ENCODE measurements around the gene PLD3.
"Not testable (repeated sequence)": the region's sequence is repeated elsewhere in the genome, so short reads cannot be mapped to it uniquely, and the experiment has no call there.

Gene PLD3

DNA sequence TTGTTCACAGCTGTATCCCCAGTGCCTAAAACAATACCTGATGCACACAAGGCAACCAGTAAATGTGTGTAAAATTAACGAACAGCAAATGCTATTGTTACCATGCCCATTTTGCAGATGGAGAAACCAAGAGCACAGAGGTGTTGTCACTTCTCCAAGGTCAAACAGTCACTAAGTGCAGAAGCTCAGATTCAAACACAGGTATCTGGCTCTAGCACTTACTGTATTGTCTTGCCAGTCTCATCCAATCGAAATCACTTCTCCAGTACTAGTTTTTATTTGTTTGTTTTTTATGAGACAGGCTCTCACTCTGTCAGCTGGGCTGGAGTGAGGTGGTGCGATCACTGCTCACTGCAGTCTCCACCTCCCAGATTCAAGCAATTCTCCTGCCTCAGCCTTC, 13.7 kb downstream of the PLD3 start:
- no peak for DNase-seq (ENCODE audit: insufficient read length, low spot score)
- FAIRE-seq = no peak

DNA sequence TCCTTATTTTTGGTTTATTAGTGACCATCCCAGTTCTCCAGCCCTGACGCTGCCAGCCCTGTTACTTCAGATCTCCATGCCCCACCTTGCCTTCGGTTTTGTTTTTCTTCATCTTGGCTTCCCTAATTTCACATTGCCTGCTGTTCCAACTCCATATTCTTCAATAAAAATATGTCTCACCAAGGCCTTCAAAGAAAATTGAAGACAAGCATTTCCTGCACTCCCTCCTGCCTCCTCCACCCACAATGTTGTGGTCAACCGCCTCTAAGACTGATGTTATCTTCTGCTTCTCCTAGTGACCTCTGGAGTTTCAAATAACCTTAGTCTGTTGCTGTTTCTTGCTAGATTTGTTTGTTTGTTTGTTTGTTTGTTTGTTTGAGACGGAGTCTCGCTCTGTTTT, 14.6 kb downstream of the PLD3 start:
- no peak for FAIRE-seq
- no peak for DNase-seq (ENCODE audit: insufficient read length, low spot score)

DNA sequence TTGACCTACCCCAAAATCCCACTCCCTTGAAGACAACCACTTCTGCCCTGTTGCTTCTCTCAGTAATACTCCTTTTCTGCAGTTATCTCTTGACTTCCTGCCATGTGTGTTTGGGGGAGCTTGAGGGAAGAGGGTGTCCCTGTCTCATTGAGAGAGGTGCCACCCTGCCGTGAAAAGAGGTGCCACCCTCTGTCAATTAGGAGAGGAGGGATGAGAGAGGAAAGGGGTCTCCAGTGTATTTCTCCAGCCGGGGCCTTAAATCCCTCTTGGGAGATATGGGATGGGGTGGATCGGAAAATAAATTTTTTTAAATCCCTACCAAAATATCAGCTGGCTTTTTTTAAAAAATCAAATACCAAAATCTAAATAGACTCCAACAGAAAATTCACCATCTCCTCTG, 16.5 kb downstream of the PLD3 start:
- FAIRE-seq (no peak), DNase-seq (ENCODE audit: insufficient read length, low spot score) (no peak)

DNA sequence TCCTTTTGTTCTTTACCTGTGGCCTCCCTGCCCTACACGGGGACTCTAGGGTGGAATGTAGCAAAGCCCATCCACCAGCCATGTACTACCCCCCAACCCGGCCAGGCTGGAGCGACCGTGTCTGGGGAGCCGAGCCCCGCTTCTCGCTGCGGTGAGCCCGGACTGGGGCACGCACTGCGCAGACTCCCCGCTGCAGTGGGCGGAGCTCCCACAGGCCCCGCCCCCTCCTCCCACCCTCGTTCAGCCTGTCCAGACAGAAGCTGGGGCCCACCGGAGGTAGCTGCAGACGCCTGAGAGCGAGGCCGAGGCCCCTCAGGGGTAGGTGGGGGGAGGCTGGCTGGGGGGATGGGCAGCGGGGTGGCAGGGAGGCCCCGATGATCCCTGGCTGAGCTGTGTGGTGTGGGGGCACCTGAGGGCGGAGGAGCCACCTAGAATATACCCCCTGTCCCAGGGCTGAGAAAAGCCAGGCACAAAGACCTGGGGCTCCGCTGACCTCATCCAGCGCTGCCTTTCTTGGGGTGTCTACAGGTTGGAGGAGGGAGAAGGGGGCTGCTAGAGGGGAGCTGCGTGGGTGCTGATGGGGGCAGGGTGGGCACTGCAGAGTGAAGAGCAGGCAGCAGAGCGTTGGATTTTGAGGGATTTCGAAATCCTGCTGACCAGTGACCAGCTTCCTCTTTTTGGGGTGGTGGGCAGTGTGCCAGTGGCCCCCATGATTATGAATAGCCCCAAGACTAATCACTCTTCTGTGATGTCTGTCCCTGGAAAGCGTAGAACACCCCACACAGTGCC, 17.3 kb downstream of the PLD3 start:
- DNase-seq (ENCODE audit: insufficient read length, low spot score) (peak; percentile 95), FAIRE-seq (peak; percentile 91)

DNA sequence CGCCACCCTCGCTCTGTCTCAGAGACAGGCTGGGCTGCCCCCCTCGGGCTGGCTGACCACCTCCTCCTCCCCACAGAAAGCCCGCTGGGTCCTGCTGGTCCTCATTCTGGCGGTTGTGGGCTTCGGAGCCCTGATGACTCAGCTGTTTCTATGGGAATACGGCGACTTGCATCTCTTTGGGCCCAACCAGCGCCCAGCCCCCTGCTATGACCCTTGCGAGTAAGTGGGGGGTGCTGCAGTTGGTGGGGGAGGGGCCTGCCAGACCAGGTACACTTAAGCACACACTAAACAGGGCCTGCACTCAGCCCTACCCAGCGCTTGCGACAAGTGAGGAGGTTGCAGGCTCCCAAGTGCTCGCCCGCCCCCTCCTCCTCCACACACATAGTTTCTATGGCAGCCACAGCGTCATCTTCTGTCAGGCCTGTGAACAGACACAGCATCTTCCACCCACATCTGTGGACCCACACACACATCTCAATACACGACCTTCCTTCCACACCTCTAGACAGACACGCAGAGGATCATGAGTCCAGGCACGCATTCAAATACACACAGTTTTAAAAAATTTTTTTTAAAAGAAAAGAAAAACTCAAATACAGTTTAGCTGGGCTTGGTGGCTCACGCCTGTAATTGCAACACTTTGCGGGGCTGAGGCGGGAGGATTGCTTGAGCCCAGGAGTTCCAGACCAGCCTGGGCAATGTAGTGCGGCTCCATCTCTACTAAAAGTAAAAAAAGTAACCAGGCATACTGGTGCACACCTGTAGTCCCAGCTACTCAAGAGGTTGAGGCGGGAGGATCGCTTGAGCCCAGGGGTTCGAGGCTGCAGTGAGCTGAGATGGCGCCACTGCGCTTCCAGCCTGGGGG, 18.4 kb downstream of the PLD3 start:
- DNase-seq (ENCODE audit: insufficient read length, low spot score) (no peak), FAIRE-seq (no peak)

DNA sequence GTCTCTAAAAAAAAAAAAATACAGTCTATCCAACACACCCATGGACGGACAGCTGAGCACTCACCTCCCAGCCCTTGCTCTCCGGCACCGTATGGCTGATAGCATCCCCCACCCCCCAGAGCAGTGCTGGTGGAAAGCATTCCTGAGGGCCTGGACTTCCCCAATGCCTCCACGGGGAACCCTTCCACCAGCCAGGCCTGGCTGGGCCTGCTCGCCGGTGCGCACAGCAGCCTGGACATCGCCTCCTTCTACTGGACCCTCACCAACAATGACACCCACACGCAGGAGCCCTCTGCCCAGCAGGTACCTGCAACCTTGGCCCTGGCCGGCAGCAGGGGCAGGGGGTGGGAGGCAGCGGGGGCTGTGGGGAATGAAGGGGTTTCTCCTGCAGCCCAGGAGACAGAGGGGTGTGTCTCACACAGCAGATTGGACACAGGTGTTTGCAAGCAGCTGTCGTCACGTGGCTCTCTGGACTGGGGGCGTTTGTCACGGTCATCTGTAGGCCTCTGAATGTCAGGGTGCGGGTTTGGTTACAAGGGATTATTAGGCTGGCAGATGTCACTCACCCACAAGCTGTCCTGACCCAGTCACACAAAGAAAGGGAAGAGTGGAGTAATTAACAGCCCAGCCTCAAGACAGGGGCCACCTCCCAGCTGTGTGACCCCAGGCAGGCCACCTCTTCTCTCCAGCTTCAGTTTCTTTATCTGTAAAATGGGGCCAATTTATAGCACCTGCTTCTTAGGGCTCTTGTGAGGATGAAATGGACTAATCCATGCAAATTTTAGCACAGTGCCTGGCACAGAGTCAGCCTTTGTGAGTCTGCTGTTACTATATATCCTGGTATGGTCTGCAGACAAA, 19.3 kb downstream of the PLD3 start:
- FAIRE-seq = no peak
- DNase-seq (ENCODE audit: insufficient read length, low spot score) = no peak

DNA sequence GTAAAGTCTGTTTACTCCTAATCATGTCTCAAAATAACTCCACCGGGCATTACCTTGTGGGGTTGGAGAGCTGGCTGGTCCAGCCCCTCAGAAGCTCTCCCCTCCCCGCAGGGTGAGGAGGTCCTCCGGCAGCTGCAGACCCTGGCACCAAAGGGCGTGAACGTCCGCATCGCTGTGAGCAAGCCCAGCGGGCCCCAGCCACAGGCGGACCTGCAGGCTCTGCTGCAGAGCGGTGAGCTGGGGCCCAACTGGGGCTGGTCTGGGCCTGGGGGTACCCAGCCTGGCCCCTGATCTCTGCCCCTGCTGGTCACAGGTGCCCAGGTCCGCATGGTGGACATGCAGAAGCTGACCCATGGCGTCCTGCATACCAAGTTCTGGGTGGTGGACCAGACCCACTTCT, 21.3 kb downstream of the PLD3 start:
- FAIRE-seq (no peak), DNase-seq (ENCODE audit: insufficient read length, low spot score) (no peak)

DNA sequence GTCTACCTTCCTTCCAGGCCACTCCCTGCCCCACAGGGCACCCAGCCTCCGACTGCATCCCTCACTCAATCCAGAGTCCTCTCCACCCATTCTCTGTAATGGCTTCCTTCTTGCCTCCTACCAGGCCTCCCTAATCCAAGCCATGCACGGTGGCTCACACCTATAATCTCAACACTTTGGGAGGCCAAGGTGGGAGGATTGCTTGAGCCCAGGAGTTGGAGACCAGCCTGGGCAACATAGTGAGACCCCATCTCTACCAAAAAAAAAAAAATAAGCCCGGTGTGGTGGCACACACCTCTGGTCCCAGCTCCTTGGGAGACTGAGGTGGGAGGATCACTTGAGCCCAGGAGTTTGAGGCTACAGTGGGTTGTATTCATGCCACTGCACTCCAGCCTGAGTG, 21.8 kb downstream of the PLD3 start:
- FAIRE-seq; DNase-seq (ENCODE audit: insufficient read length, low spot score): not testable (repeated sequence)

DNA sequence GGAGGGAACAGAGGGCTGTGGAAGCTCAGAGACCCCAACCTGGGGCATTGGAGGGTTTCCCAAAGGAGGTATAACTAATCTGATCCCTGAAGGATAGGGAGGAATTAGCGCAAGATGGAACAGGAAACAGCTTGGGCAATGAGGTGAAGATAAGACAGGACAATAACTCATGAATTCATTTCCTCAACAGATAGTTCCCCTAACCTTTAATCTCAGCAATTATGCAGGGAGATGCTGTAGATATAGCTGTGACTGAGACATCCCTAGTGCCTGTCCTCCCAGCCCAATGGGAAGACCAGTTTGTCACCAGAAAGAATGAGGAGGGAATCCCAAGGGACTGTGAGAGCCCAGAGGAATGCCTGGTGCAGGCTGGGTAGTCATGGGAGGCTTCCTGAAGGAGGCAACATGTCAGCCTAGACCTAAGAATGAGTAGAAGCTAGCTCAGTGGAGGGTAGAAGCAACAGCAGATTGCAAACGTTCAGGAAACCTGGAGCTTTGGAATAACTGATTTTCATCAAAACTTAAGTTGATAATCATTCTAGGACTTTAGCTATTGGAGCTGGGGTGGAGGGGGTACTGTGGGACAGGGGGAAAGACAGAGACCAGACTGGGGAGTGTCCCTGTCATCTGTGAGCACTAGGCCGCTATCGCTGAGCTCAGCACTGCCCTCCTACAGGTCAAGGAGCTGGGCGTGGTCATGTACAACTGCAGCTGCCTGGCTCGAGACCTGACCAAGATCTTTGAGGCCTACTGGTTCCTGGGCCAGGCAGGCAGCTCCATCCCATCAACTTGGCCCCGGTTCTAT, 22.7 kb downstream of the PLD3 start:
- FAIRE-seq = no peak
- no peak for DNase-seq (ENCODE audit: insufficient read length, low spot score)

DNA sequence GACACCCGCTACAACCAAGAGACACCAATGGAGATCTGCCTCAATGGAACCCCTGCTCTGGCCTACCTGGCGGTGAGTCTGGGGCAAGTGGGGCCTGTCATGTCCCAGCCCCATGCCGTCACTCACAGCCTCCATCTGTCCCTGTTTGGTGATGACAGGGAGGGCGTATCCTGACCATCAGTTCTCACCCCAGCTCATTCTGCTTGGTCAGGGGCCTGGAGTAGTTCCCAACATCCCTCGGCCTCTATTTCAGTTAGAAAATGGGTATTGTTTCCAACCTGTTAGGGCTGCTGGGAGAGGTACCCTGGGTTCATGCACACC, 23.3 kb downstream of the PLD3 start:
- no peak for DNase-seq (ENCODE audit: insufficient read length, low spot score)

DNA sequence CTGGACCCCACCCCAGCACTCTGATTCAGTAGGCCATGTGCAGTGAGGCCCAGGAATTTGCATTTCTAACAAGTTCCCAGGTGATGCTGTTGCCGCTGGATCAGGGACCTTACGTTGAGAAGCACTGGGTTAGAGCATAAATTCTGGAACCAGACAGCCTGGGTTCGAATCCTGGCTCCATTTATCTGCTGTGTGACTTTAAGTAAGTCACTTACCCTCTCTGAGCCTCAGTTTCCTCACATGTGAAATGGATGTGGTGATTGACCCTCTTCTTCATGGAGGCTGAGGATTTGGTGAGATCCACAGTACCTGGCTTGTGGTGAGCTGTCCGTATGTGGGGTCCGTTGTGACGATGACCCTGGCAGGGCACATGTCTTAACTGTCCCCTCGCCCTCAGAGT, 25.6 kb downstream of the PLD3 start:
- FAIRE-seq = no peak

More for the DNA sequence above, 23.3 kb downstream of the PLD3 start:
- FAIRE-seq = no peak

DNA sequence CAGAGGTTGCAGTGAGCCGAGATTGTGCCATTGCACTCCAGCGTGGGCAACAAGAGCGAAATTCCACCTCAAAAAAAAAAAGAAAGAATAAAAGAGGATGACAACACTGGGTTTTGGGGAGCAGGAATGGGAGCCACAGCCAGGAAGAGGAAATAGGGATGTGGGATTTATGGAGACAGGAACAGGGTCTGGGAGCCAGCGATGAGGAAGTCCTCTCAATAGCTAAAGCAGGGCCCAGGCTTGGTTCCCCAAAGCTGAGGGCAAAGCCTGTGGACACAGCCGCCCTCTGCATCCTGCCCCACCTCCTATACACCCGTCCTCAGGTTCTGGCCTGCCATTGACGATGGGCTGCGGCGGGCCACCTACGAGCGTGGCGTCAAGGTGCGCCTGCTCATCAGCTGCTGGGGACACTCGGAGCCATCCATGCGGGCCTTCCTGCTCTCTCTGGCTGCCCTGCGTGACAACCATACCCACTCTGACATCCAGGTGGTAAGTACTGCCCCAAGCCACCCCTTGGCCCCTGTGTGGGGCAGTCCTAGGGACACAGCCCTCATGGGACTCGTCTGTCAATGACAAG, 27.9 kb downstream of the PLD3 start:
- FAIRE-seq = no peak

More for the DNA sequence above, 25.6 kb downstream of the PLD3 start:
- DNase-seq (ENCODE audit: insufficient read length, low spot score) = no peak

DNA sequence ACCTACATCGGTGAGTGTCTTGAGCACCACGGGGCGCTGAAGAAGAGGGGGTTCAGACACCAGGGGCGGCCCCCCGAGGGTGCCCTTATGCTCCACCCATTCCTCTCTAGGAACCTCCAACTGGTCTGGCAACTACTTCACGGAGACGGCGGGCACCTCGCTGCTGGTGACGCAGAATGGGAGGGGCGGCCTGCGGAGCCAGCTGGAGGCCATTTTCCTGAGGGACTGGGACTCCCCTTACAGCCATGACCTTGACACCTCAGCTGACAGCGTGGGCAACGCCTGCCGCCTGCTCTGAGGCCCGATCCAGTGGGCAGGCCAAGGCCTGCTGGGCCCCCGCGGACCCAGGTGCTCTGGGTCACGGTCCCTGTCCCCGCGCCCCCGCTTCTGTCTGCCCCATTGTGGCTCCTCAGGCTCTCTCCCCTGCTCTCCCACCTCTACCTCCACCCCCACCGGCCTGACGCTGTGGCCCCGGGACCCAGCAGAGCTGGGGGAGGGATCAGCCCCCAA, 29.4 kb downstream of the PLD3 start:
- FAIRE-seq (no peak), DNase-seq (ENCODE audit: insufficient read length, low spot score) (no peak)

More for the DNA sequence above, 27.9 kb downstream of the PLD3 start:
- DNase-seq (ENCODE audit: insufficient read length, low spot score) = no peak

DNA sequence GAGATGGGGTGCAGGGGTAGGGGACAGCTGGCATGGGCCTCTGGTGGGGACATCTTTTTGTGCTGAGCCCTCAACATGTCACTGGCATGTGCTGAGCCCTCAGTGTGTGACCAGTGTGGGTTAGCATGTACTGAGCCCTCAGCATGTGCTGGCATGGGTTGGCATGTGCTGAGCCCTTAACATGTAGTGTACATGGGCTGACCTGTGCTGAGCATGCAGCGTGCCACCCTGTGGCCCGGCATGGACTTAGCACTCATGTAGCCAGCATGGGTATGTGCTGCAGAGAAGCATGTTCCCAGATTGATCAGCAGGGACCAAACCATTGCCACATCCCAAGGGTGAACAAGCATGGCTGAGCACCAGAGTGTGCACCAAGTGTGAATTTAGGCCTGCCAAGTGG, 30.0 kb downstream of the PLD3 start:
- DNase-seq (ENCODE audit: insufficient read length, low spot score) (no peak), FAIRE-seq (no peak)

DNA sequence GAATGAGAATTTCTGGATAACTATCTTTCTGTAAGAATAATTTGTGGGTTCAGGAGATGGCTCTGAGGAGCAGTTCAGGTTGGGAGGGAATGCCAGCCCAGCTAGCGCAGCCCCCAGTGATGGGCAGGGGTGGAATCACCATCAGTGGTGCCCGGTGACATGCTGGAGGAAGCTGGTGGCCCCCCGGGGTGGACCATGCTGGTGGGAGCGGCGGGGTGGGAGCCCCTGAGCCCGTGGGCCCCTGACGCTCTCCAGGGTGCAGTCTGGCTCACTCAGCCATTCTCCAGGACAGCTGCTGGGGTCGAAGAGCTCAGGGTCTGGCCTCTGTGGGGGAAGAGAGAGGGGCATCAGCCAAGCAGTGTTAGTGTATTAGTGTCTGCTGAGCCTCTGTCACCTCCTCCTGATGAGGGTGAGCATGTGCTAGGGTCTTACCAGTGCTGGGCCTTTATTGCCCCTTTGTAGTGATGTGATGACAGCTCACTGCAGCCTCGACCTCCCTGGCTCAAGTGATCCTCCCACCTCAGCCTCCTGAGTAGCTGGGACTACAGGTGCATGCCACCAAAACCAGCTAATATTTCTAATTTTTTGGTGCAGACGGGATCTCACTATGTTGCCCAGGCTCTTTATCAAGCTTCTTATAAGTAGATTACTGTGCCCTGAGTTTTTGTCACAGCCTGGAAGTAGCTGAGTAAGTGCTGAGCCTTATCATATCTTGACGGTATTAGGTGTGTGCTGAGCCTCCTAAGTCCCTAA, 31.1 kb downstream of the PLD3 start:
- DNase-seq (ENCODE audit: insufficient read length, low spot score) = no peak
- no peak for FAIRE-seq

DNA sequence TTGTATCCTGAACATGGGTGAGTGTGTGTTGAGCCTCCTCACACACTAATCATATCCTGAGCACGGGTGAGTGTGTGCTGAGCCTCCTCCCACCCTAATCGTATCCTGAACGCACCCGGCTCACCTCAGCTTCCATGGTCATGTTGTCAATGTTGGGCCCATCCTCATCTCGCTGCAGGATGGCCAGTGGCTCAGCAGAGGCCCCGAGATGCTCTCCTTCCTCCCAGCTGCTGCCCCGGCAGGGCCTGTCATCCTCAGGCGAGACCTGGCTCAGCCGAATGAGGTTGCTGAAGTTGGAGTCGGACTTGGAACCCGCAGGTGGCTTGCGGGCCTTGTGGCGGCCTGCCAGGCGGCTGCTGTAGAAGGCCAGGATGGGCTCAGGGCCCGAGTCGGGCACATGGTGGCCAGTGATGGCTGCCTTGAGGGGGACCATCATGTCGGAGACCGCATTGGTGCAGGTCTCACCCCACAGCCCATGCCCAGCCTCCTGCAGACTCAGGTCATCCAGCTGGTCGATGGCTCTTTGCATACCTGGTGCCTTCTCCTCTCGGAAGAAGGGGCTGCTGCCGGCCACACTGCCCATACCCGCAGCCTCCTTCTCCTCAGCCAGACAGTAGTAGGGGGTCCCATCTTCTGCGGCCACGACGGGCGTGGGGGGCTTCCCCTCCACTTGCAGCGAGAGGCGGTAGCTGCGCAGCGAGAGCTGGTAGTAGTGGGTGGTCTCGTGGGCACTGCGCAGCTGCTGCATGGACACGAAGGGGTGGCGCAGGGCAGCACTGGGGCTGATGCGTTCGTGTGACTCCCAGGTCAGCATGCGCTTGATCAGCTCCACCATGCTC, 31.9 kb downstream of the PLD3 start:
- DNase-seq (ENCODE audit: insufficient read length, low spot score) = no peak
- FAIRE-seq = no peak

DNA sequence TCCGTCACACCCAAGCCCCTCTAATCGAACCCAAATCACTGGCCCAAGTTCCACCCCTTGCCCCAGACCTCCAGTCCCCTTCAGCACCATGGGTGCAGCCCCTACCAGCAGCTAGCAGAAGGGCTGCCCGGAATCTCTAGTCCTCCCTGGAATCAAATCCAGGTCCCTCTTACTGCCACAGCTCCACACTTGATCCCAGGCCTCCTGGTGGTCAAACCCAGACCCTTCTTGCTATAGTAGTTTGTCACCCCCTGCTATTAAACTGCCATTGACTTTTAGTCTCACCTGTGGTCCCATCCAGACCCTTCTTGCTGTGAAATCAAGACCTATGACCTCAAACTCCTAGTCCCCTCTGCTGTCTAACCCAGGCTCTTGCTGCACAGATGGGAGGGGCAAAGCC, 32.8 kb downstream of the PLD3 start:
- no peak for FAIRE-seq
- DNase-seq (ENCODE audit: insufficient read length, low spot score) = no peak

DNA sequence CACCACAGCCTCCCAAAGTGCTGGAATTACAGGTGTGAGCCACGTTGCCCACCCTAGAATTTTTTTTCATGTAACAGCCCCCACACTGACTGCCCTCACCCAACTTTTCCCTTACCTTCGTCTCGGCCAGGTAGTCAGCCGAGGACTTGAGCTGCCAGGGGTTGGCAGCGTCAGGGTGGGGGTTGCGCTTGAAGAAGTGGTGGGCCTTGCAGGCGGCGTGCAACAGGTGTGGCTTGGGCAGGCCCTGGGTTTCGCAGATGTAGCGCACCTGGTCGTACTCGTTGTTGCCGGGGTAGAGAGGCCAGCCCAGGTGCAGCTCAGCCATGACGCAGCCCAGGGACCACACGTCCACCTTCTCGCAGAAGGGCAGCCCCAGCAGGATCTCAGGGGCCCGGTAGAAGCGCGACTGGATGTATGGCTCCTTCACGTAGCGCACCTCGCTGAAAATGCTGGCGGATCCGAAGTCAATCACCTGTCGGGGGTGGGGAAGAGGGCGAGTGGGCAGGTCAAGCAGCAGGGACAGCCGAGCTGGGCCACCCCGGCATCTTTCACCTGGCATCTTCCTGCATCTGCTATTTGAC, 35.3 kb downstream of the PLD3 start:
- DNase-seq (ENCODE audit: insufficient read length, low spot score) (no peak), FAIRE-seq (no peak)
